GM18870 (cell line): ENCODE data around the gene TMED3.

Experiments used
- ATAC-seq: cut with Tn5 transposase; IDR thresholded peaks from one replicate; pipeline ENCODE4 v1.9.1; 2021; ENCODE audit warnings: moderate library complexity; ENCODE audit not compliant: unreplicated experiment

TMED3 gene

GRCh38 chr15:79310985-79311900, at the start of gene TMED3:
TSS of gene TMED3 (plus strand) at chr15:79311112. CDS start at chr15:79311250, 138 bp downstream.
- ATAC-seq = peak; percentile 82

GRCh38 chr15:79261836-79262235, 49.1 kb upstream of the TMED3 start:
- no peak for ATAC-seq

- ATAC-seq = no peak
Measured at GRCh38 chr15:79265167-79265566, 45.7 kb upstream of the TMED3 start.

DNA sequence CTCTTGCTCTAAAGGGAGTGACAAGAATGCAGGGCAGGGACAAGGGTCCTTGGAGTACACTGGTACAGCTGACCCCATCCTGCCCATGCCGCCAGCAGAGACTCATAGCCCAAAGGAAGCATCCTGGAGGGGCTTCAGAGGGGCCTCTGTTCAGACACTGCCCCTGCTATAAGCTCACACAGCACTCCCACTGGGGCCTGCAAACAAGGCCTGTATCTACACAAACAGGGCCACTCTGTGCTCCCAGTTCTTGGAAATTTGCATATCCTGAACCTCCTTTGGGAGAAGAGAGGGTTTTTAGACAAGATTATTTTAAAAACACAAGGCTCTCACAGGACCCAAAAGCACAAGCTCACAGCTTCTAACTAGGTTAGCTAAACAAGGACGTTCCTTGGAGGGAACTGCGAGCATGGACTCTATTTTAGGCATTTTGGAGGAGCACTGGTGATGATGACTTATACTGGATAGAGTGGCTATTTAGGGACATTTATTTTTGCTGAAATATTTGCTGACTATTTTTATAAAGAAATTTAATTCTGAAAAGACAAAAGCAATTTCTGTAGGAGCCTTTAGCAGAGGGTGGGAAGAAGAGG, 44.8 kb upstream of the TMED3 start:
- no peak for ATAC-seq

DNA sequence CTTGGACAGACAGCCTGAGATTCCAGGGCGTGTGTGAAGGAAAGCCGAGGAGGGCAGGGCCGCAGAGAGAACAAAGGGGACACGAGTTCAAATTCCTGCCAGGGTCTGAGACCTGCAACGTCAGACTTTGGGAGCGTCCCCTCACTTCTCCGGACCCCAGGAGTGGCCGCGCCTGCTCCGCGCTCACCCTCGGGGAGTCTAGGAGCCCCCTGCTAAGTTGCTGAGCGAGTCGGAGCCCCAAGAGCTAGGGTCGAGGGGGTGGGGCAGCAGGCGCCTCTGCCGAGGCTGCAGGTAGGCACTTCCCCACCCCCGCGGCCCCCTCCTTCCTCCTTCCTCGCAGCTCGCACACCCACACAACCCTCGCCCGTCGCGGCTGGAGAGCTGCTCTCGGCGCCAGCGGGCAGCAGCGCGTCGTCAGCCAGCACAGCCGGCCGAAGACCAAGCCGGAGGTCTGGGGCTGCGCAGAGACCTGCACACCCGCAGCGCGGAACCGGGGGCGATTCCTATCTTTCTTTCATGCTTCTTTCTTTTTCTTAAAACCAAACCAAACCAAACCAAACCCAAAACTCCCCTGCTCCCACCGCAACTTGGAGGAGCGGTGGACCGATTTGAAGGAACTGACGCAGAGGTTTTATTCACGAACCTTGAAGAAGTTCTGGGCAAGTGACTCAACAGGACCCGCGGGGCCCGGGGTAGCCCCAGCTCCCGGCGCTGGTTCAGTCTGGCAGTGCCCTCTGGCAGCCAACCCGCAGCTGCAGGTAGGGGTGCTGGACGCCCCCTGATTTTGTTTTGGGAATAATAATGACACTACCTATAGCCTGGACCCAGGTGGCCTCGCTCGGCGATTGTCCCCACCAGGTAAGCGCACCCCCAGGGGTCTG, 28.3 kb upstream of the TMED3 start, which contains the start of gene ANKRD34C:
Gene ANKRD34C, plus strand, starts transcription at position 352 of the 881 bp plus-strand sequence. CDS start 10,563 bp downstream, outside the sequence.
- ATAC-seq = no peak

GRCh38 chr15:79283252-79284048, 27.5 kb upstream of the TMED3 start:
- ATAC-seq = no peak

GRCh38 chr15:79290642-79291275, 20.2 kb upstream of the TMED3 start:
- ATAC-seq = no peak

- no peak for ATAC-seq
Measured at GRCh38 chr15:79292011-79292410, 18.9 kb upstream of the TMED3 start.

GRCh38 chr15:79294075-79294474, 16.8 kb upstream of the TMED3 start:
- ATAC-seq = no peak

DNA sequence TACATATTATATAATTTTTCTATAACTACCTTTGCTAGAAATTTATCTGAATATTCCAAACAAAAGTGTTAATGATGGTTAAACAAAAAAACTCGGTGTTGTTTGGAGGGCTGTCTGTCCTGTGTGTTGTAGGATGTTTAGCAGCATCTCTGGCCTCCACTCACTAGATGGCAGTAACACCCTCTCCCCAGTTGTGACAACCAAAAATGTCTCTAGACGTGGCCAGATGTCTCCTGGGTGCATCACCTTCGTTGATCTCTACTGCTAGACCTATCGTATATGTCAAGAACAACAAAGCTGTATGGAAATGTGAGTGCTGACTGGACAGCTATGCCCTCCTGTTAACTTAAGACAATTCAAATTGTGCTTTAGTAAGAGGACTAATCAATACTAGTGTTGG, 14.3 kb upstream of the TMED3 start:
- ATAC-seq = no peak

DNA sequence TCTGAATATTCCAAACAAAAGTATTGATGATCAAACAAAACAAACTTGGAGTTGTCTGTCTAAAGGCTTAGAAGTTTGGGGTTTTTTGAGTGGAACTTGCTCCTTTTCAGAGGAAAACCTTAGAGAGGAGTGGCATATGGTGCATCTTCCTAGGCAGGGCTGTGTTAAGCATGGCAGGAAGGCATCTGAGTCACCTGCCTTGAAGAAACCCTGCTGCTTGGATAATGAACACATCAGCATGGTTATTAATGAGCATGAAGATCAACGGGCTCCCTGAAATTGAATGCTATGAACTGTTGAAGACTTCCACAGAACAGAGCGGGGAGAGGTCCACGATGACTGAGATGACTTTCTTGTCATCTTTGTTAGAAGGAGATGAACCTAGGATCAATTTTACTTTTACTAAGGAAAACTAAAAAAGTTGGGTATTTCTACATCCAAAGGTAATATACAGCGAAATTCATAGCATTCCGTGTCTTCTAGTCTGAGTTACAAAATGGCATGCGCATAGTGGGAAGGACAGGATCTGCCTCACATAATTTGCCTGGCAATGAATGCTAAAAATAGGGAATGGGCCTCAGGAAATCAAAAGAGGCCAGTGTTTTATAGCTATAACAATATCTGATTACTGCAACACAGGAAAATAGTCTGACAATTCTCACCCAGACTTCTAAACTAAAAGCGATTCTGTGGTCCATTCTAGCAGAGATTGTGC, 11.6 kb upstream of the TMED3 start:
- no peak for ATAC-seq

DNA sequence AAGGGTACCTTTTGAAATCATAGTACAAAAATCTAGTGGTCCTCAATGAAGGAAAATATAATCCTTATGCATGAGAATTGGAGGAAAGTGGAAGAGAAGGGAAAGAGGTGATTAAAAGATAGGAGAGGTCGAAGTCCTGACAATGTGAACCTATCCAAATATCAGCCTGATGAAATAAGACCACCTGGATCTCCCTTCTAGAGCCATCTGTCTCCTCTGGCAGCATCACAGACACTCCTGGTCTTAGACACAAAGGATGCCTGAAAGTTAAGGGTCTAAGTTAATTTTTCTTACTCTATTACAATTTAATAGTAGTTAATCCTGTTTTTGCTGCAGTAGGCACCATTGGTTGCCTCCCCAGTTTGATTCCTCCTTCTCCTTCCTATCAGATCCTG, 11.1 kb upstream of the TMED3 start:
- no peak for ATAC-seq

DNA sequence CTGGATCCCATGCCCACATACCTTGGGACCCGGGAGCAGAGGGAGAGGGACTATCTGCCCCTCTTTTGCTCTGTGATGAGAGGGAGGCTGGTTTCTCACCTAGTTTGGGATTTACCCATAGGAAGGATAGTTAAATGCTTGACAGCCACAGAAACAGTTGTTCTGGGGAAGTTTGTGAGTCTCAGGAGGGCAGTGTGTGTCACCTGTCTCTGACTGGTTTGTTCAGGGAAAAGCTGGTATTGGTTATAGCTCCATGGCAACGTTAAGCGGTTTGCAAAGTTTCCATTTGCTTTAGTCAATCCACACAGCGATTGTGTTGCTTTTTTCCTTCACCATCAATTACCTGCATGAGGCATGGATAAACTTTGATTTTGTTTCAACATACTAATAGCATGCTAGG, 3.7 kb upstream of the TMED3 start:
- no peak for ATAC-seq

DNA sequence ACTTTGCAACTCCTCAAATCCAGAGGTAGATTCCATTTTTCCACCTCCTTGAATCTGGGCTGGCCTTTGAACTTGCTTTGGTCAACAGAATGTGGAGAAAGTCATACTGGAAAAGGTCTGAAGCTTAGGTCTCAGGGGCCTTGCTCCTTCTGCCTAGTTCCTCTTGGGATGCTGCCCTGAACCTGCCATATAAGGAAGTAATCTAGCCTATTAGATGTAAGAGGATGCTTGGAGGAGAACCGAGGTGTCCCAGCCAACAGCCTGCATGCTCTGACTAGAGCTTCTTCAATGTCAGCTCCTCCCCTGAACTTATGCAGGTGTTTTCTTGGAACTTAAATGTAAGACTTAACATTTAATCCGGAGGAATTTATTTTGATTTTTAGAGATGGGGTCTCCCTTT, 2.0 kb upstream of the TMED3 start:
- ATAC-seq = no peak

DNA sequence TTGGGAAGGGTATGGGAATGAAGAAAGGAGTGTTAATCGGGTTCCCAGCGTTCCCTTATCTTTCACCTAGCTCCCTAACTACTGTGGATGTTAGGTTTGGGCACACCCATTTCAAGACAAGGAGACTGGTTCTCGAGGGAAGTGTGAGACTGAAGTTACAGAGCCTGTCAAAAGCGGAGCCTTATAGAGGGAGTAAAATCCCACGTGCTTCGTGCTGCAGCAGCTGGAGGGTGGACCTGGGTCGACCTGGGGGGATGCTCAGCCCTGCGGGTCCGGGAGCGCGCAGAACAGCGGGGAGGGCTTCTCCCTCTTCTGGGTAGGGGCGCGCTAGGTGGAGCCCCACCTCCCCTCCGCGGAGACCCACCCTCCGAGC, 314 bp upstream of the TMED3 start:
- ATAC-seq = peak; percentile 19

DNA sequence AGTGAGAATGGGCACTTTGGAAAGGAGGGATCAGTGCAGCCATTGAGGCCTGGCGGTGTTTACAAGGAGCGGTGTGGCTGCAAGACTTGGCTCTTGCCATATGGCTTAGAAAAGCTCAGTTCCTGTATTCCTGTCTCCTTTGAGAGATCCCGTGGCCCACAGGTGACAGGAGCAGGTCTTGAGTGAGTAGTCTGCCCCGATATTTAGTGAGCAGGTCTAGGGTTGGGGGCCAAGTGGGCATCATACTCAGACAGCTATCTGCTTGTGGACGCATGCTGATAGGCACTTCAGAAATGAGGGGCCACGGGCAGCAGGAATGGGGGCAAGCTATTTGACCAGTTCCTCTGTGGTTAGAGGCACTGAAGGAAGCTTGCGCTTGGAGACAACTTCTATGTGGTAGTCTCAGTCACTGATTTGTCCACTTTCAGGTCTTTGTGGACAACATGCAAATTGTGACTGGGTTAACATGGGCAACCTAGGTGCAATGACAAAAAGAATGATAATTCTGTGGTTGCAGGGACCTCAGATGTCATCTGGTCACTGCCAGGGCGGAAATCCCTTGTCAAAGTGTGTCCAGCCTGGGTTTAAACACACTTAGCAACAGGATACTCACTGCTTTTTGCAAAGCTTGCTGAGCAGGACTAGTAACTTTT, 1.1 kb downstream of the TMED3 start:
- no peak for ATAC-seq

DNA sequence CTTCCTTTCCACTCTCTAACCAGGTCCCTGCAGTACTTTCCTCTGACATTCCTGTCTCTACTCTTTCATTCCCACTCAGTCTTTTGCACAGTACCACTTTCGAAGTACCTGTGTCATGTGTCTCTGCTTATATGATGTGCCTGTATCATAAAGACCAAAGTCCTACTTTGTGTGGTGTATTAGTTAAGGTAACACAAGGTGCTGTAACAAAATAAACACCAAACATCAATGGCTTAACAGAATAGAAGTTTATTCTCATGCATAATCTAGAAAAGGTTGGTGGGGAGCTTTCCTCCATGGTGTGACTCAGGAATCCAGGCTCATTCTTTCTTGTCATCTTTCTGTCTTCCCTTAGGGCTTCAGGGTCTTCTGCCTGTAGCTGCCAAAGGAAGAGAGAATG, 3.3 kb downstream of the TMED3 start:
- ATAC-seq = no peak

DNA sequence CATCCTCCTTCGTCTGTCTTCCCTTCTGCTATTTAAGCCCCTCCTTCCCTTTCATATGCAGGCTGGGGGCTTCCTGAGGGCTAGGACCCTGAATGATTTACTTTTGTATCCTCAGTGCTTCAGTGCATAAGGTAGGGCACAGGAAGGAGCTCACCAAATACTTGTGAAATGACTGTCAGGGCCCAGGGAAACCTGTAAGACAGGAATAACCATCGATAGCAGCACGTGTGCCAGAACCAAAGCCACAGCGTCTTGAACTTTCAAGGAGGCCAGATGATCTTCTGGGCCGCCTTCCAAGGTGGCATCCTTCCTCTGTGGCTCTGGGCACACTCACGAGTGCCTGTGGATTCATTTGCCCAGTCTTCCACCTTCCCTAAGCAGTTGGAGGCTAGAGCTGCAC, 3.9 kb downstream of the TMED3 start:
- ATAC-seq = no peak
